ENCODE results near the gene IQGAP1.
"Not testable (repeated sequence)": the region's sequence is repeated elsewhere in the genome, so short reads cannot be mapped to it uniquely, and the experiment has no call there.

DNA sequence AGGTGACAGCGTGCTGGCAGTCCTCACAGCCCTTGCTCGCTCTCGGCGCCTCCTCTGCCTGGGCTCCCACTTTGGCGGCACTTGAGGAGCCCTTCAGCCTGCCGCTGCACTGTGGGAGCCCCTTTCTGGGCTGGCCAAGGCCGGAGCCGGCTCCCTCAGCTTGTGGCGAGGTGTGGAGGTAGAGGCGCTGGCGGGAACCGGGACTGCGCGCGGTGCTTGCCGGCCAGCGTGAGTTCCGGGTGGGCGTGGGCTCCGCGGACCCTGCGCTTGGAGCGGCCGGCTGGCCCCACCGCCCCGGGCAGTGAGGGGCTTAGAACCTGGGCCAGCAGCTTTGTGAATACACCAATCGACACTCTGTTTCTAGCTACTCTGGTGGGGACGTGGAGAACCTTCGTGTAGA lies 122.7 kb downstream of the IQGAP1 start:
- TF ChIP-seq, protein P1, sequence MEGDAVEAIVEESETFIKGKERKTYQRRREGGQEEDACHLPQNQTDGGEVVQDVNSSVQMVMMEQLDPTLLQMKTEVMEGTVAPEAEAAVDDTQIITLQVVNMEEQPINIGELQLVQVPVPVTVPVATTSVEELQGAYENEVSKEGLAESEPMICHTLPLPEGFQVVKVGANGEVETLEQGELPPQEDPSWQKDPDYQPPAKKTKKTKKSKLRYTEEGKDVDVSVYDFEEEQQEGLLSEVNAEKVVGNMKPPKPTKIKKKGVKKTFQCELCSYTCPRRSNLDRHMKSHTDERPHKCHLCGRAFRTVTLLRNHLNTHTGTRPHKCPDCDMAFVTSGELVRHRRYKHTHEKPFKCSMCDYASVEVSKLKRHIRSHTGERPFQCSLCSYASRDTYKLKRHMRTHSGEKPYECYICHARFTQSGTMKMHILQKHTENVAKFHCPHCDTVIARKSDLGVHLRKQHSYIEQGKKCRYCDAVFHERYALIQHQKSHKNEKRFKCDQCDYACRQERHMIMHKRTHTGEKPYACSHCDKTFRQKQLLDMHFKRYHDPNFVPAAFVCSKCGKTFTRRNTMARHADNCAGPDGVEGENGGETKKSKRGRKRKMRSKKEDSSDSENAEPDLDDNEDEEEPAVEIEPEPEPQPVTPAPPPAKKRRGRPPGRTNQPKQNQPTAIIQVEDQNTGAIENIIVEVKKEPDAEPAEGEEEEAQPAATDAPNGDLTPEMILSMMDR (conservative IDR thresholded peaks at IDR 0.05): not testable (repeated sequence)
- not testable (repeated sequence) for TF ChIP-seq ZFX (IDR thresholded peaks at IDR 0.05)

Measured in C4-2B (cell line).